WTC11 (cell line): Measurements from ENCODE around the gene CROCC2.

ENCODE experiments used
- CBFB ChIP-seq: sonication (generic); formaldehyde crosslinking; IDR thresholded peaks from 2 replicates; pipeline ENCODE4 v1.8.1; 2022; ENCODE audit warnings: mild to moderate bottlenecking, low read depth, missing genetic modification reagents
- CTCF ChIP-seq: fragments of 200-600 bp; IDR thresholded peaks from 2 replicates; pipeline ENCODE4 v1.8.0; 2022; ENCODE audit warnings: antibody characterized with exemption
- GRHL2 ChIP-seq: fragments of 250-450 bp; sonication (Bioruptor Pico); IDR thresholded peaks from 2 replicates; pipeline ENCODE4 v1.8.0; 2022; ENCODE audit warnings: mild to moderate bottlenecking, moderate library complexity; ENCODE audit not compliant: insufficient replicate concordance, severe bottlenecking
- JUN ChIP-seq: sonication (generic); formaldehyde crosslinking; IDR thresholded peaks from 2 replicates; pipeline ENCODE4 v1.8.0; 2023; ENCODE audit warnings: mild to moderate bottlenecking, missing genetic modification reagents
- NR3C1 ChIP-seq: sonication (generic); formaldehyde crosslinking; conservative IDR thresholded peaks from 2 replicates; pipeline ENCODE4 v1.8.1; 2023; ENCODE audit warnings: low read depth, mild to moderate bottlenecking, missing genetic modification reagents
- SP1 ChIP-seq: sonication (generic); formaldehyde crosslinking; conservative IDR thresholded peaks from 2 replicates; pipeline ENCODE4 v1.8.1; 2022; ENCODE audit warnings: missing genetic modification reagents
- ZNF121 ChIP-seq: sonication (generic); formaldehyde crosslinking; IDR thresholded peaks from 2 replicates; pipeline ENCODE4 v1.8.0; 2023; ENCODE audit warnings: missing genetic modification reagents
- TF ChIP-seq, protein P1 (sequence below): sonication (generic); formaldehyde crosslinking; IDR thresholded peaks from 2 replicates; pipeline ENCODE4 v1.8.1; 2022; ENCODE audit warnings: low read depth, missing genetic modification reagents, borderline replicate concordance

- no peak for TF ChIP-seq NR3C1 (CRISPR knock-in tag)
- no peak for TF ChIP-seq CTCF
- TF ChIP-seq, protein P1, sequence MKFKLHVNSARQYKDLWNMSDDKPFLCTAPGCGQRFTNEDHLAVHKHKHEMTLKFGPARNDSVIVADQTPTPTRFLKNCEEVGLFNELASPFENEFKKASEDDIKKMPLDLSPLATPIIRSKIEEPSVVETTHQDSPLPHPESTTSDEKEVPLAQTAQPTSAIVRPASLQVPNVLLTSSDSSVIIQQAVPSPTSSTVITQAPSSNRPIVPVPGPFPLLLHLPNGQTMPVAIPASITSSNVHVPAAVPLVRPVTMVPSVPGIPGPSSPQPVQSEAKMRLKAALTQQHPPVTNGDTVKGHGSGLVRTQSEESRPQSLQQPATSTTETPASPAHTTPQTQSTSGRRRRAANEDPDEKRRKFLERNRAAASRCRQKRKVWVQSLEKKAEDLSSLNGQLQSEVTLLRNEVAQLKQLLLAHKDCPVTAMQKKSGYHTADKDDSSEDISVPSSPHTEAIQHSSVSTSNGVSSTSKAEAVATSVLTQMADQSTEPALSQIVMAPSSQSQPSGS (CRISPR knock-in tag) = no peak
- no peak for TF ChIP-seq CBFB (CRISPR knock-in tag)
- TF ChIP-seq ZNF121 (CRISPR knock-in tag) = no peak
- no peak for TF ChIP-seq JUN (CRISPR knock-in tag)
- TF ChIP-seq GRHL2 (CRISPR knock-in tag) = no peak
- no peak for TF ChIP-seq SP1
These were observed 7.0 kb downstream of the CROCC2 start for GRCh38 chr2:240912878-240913809.
